Measurements from ENCODE around the gene NAT14. TPM values are rescaled to one million over a fixed set of nuclear protein-coding genes. Genes with fewer than 3 reads are reported as not detected.

The NAT14 gene
- total and polyA plus RNA-seq, 2 donors (not counting 3 experiments of a cell fraction or from before 2014, with no cell fraction given) = 39.1 to 44.7 TPM

GRCh38 chr19:55456347-55456746, 28.6 kb upstream of the NAT14 start:
- Histone ChIP-seq H3K9me3 (replicated peaks; ENCODE audit: control insufficient read depth, insufficient read depth, low read length) (no peaks in the 10 kb centered on the region), H3K27ac (ENCODE audit: insufficient read depth, low read depth, low read length) (no peak overlapping the region), H3K9me1 (replicated peaks; ENCODE audit: control insufficient read depth, extremely low read depth, insufficient read depth, low read length) (no peaks in the 10 kb centered on the region), H4K20me1 (replicated peaks; ENCODE audit: control insufficient read depth, extremely low read depth, insufficient read depth, low read length) (no peaks in the 10 kb centered on the region), H3K9ac (replicated peaks; ENCODE audit: extremely low read depth, insufficient read depth, low read length) (no peak overlapping the region), H2AFZ (ENCODE audit: low read depth, low read length) (no peak overlapping the region), H3K36me3 (ENCODE audit: control insufficient read depth in 2 of 2, extremely low read depth in 1 of 2, insufficient read depth in 2 of 2, low read length in 2 of 2) (peaks cover 0 to 3% of the 10 kb centered on the region in 2 experiments), H3K4me3 (replicated peaks in 1 of 3; ENCODE audit: insufficient read depth in 1 of 3, low read depth in 1 of 3, low read length in 3 of 3) (no peak overlapping the region), H3K79me2 (ENCODE audit: control insufficient read depth, insufficient read depth, low read length) (no peaks in the 10 kb centered on the region), H3K4me1 (ENCODE audit: control insufficient read depth, extremely low read depth, insufficient read depth, low read length) (peaks cover 9% of the 10 kb centered on the region), H3K27me3 (ENCODE audit: control insufficient read depth in 2 of 2, insufficient read depth in 2 of 2, low read length in 2 of 2) (peaks cover 4 to 11% of the 10 kb centered on the region in 2 experiments), H3K4me2 (ENCODE audit: insufficient read depth, low read length) (no peak overlapping the region)
- TF ChIP-seq CTCF (IDR thresholded peaks at IDR 0.05; ENCODE audit: extremely low read depth in 1 of 2, insufficient read depth in 1 of 2, low read depth in 1 of 2, low read length in 2 of 2) = no peak
- no peak for TF ChIP-seq EZH2 (IDR thresholded peaks at IDR 0.05; ENCODE audit: borderline replicate concordance, low read depth, low read length, severe bottlenecking)
- no peak for TF ChIP-seq MAX (IDR thresholded peaks at IDR 0.05; ENCODE audit: insufficient read depth, insufficient read length)
- no peak for TF ChIP-seq POLR2AphosphoS5 (IDR thresholded peaks at IDR 0.05; ENCODE audit: insufficient read depth, low read depth, low read length)
- TF ChIP-seq FOS (IDR thresholded peaks at IDR 0.05; ENCODE audit: borderline replicate concordance, insufficient read depth, low read length) = no peak
- no peak for TF ChIP-seq JUN (IDR thresholded peaks at IDR 0.05; ENCODE audit: borderline replicate concordance, insufficient read depth, insufficient read length, low read depth)
- no peak for TF ChIP-seq MYC (IDR thresholded peaks at IDR 0.05; ENCODE audit: low read depth, low read length)
- TF ChIP-seq POLR2A (IDR thresholded peaks at IDR 0.05; ENCODE audit: low read depth, low read length) = no peak
- no peak for TF ChIP-seq GATA2 (IDR thresholded peaks at IDR 0.05; ENCODE audit: insufficient read depth, insufficient read length, low read depth, low read length)
- DNase-seq (ENCODE audit: low read depth, low spot score) (no peak), FAIRE-seq (no peak)
- no TSS peak for BruUV-seq (replicated peaks)
- ChIA-PET CTCF (no interaction called here), POLR2A (no interaction called here)
- intact Hi-C loops (cut with micrococcal nuclease) (no loop called here), dilution Hi-C loops (cut with MboI; ENCODE audit: extremely low pct_ligation_motif_present, low sequenced_read_pairs) (no loop called here)
